ENCODE measurements around the gene NPM3.

Gene NPM3

GRCh38 chr10:101758858-101759257 is 24.4 kb downstream of the NPM3 start:
- Histone ChIP-seq H3K9me3 (no peaks in the 10 kb centered on the region), H3K36me3 (no peaks in the 10 kb centered on the region), H3K27me3 (no peaks in the 10 kb centered on the region), H3K4me1 (0 out of 2 replicates have a peak, but pooled peaks cover 3% of the 10 kb centered on the region), H3K4me3 (ENCODE audit: low read depth, low read length) (no peak overlapping the region)
- DNase-seq = no peak
- TF ChIP-seq CTCF (IDR thresholded peaks at IDR 0.05; ENCODE audit: low read depth, low read length) = no peak

GRCh38 chr10:101752241-101752640 is 31.0 kb downstream of the NPM3 start:
- Histone ChIP-seq H3K27me3 (no peaks in the 10 kb centered on the region), H3K36me3 (no peaks in the 10 kb centered on the region), H3K4me1 (peaks cover 21% of the 10 kb centered on the region), H3K9me3 (no peaks in the 10 kb centered on the region), H3K4me3 (ENCODE audit: low read depth, low read length) (no peak overlapping the region)
- DNase-seq = no peak
- TF ChIP-seq CTCF (IDR thresholded peaks at IDR 0.05; ENCODE audit: low read depth, low read length) = no peak

DNA sequence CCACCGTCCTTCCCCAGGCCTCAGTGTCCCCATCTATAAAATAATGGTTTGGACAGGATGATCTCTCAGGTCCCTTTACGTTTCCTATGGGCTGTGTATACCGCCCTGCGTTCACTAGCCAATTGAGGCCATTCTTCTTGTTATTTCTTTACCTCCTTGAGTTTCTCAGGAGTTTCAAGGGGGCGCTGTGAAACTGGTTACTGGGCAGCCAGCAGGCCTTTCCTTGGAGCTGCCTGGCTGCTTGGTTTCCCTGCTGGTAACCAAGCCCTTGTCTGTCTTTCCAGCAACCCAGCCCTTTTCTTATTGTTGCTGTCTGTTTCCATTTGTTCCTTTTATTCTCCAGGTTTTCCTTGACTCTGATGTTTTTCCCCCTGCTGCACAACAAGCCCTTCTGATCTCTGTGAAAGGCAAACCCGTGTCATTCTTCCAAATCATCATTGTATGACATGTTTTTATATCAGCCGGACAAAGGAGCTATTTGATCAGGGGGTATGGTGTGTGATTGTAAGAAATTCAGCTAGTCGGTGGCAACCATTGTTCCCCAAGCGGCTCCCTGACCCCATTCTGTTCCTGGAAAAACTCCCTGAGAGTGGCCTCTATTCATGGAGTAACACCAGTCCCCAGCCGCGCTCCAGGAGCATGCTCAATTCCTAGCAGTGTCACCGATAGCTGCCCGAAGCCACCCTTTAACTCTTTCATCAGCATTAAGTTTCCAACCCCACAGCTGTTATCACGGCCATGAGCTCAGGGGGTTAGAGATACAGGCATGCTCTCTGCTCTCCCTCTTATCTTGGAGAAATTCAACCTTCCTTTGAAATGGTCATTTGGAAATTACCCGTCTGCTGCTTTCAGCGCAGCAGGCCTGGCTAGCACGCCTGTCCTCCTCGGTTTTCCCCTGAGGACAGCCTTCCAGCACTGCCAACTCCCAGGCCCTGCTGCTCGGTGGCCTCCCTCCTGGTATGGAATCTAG is 33.9 kb downstream of the NPM3 start:
- Histone ChIP-seq H3K4me3 (ENCODE audit: low read depth, low read length) (no peak overlapping the region), H3K4me1 (peaks cover 27% of the 10 kb centered on the region), H3K36me3 (no peaks in the 10 kb centered on the region), H3K27me3 (no peaks in the 10 kb centered on the region), H3K9me3 (no peaks in the 10 kb centered on the region)
- peak; percentile 33 for TF ChIP-seq CTCF (IDR thresholded peaks at IDR 0.05; ENCODE audit: low read depth, low read length)
- DNase-seq = peak; percentile 62

DNA sequence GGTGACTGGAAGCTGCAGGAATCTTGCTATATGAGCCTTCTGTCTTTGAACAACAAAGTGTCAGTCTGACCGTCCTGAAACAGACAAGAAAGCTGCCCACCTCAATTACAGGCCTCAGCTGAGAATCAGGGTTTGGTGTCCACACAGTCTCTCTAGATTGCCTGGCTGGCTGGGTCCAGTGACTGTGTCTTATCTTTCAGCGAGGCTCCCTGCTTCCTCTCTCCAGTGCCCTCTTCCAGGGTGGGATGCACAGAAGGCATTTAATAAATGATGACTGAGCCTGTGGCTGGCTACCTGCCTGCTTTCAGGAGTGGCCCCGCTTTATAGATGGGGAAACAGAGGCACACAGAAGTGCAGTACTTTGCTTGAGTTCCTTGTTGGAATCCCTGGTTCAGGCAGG is 34.8 kb downstream of the NPM3 start:
- Histone ChIP-seq H3K9me3 (no peaks in the 10 kb centered on the region), H3K27me3 (no peaks in the 10 kb centered on the region), H3K4me3 (ENCODE audit: low read depth, low read length) (no peak overlapping the region), H3K36me3 (no peaks in the 10 kb centered on the region), H3K4me1 (peaks cover 27% of the 10 kb centered on the region)
- TF ChIP-seq CTCF (IDR thresholded peaks at IDR 0.05; ENCODE audit: low read depth, low read length) = no peak
- DNase-seq = no peak

DNA sequence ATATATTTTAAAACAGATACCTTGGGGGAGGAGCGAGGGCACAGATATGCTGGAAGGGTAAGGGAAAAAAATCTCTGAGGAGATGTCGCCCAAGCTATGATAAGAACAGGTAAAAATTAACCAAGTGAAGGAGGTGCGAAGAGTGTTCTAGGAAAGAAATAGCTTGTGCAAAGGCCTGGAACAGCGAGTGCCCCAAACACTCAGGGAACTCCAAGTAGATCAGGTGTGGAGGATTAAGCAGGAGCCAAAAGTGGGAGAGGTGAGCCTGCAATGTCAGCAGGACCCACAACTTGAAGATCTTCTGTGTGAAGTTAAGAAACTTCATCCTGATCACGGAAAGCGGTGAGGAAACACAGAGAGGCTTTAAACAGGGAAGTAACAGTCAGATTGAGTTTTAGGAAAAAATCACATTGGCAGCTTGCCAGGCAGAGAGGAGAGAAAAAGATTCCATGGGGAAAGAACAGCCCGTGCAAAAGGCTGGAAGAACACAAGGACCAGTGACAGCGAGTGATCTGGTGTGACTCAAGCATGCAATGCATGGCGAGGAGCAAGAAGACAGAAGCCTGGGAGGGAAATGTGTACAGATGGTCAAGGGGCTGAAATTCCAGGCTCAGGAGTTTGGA is 38.1 kb downstream of the NPM3 start:
- no peak overlapping the region for H3K4me3 ChIP-seq (ENCODE audit: low read depth, low read length)
- H3K27me3 ChIP-seq = no peaks in the 10 kb centered on the region
- peaks cover 27% of the 10 kb centered on the region for H3K4me1 ChIP-seq
- no peaks in the 10 kb centered on the region for H3K36me3 ChIP-seq
- H3K9me3 ChIP-seq = no peaks in the 10 kb centered on the region
- TF ChIP-seq CTCF (IDR thresholded peaks at IDR 0.05; ENCODE audit: low read depth, low read length) = no peak
- DNase-seq = peak; percentile 46

GRCh38 chr10:101744267-101744666 is 39.0 kb downstream of the NPM3 start:
- no peak for DNase-seq
- TF ChIP-seq CTCF (IDR thresholded peaks at IDR 0.05; ENCODE audit: low read depth, low read length) = no peak
- no peaks in the 10 kb centered on the region for H3K36me3 ChIP-seq
- H3K4me3 ChIP-seq (ENCODE audit: low read depth, low read length) = no peak overlapping the region
- peaks cover 22% of the 10 kb centered on the region for H3K4me1 ChIP-seq
- no peaks in the 10 kb centered on the region for H3K27me3 ChIP-seq
- H3K9me3 ChIP-seq = no peaks in the 10 kb centered on the region

Measured in BE2C (cell line).